Smooth muscle cell (in vitro differentiated cells): ENCODE data around the gene MRFAP1. TPM values are rescaled to one million over a fixed set of nuclear protein-coding genes. Genes with fewer than 3 reads are reported as not detected.

Experiments used
- DNase-seq: peaks from one replicate; lab custom pipeline; 2025; ENCODE audit not compliant: unreplicated experiment; lab: John Stamatoyannopoulos, UW
- H2AFZ ChIP-seq: fragments of 200-600 bp; sonication (generic); 2 replicates; pipeline ENCODE4 v1.6.0; 2016; ENCODE audit warnings: antibody characterized with exemption, low read depth, mild to moderate bottlenecking
- H3F3A ChIP-seq: fragments of 200-600 bp; sonication (generic); 2 replicates; pipeline ENCODE4 v1.6.0; 2017; ENCODE audit warnings: antibody characterized with exemption, low read depth
- H3K27ac ChIP-seq: fragments of 200-600 bp; sonication (generic); 2 replicates; pipeline ENCODE4 v1.5.1; 2016; ENCODE audit warnings: low read depth, mild to moderate bottlenecking
- H3K27me3 ChIP-seq: fragments of 200-600 bp; sonication (generic); 2 replicates; pipeline ENCODE4 v1.6.1; 2016; ENCODE audit warnings: low read depth, mild to moderate bottlenecking
- H3K36me3 ChIP-seq: fragments of 200-600 bp; sonication (generic); 2 replicates; pipeline ENCODE4 v1.5.1; 2016; ENCODE audit warnings: low read depth
- H3K4me1 ChIP-seq: fragments of 200-600 bp; sonication (generic); 2 replicates; pipeline ENCODE4 v1.5.1; 2016; ENCODE audit warnings: low read depth
- H3K4me2 ChIP-seq: fragments of 200-600 bp; sonication (generic); 2 replicates; pipeline ENCODE4 v1.6.0; 2016; ENCODE audit warnings: mild to moderate bottlenecking
- H3K4me3 ChIP-seq: fragments of 200-600 bp; sonication (generic); 2 replicates; pipeline ENCODE4 v1.5.1; 2016; ENCODE audit warnings: mild to moderate bottlenecking
- H3K79me2 ChIP-seq: fragments of 200-600 bp; sonication (generic); 2 replicates; pipeline ENCODE4 v1.6.0; 2016; ENCODE audit warnings: low read depth, mild to moderate bottlenecking
- H3K9ac ChIP-seq: fragments of 200-600 bp; sonication (generic); 2 replicates; pipeline ENCODE4 v1.6.0; 2016; ENCODE audit warnings: low read depth
- H3K9me3 ChIP-seq: fragments of 200-600 bp; sonication (generic); replicated peaks from 2 replicates; pipeline ENCODE4 v1.5.1; 2016; ENCODE audit warnings: low read depth
- H4K20me1 ChIP-seq: fragments of 200-600 bp; sonication (generic); 2 replicates; pipeline ENCODE4 v1.6.0; 2016; ENCODE audit warnings: low read depth
- CTCF ChIP-seq: fragments of 200-600 bp; sonication (generic); IDR thresholded peaks from 2 replicates; pipeline ENCODE4 v1.5.1; 2017; ENCODE audit warnings: borderline replicate concordance, mild to moderate bottlenecking, antibody characterized with exemption; ENCODE audit not compliant: insufficient read depth, poor library complexity, severe bottlenecking
- WGBS: methylation state at CpG from one replicate; pipeline ENCODE4 v1.1.7; 2016; ENCODE audit warnings: low lambda C conversion rate; 5-methylcytosine and 5-hydroxymethylcytosine counted together
- polyA plus RNA-seq: library from polyadenylated mRNA; unstranded; fragments of >200 nt; fragmentation: Nextera tagmentation; extraction: Ambion mirVana; gene quantifications from 2 replicates; pipeline ENCODE4 v1.2.1, GENCODE V29; 2016
- total RNA-seq: library from RNA; depleted of rRNA; stranded (reverse); fragments of >200 nt; gene quantifications from 2 replicates; pipeline ENCODE4 v1.2.3, GENCODE V29; 2014

MRFAP1 gene
- total and polyA plus RNA-seq, 2 experiments from 2014 or later, result 165 to 206 TPM

- H3K4me2 ChIP-seq, result no peak overlapping the region
- H2AFZ ChIP-seq, result no peak overlapping the region
- H3K27me3 ChIP-seq, result no peaks in the 10 kb centered on the region
- H3K27ac ChIP-seq, result no peak overlapping the region
- H4K20me1 ChIP-seq, result no peaks in the 10 kb centered on the region
- no peaks in the 10 kb centered on the region for H3K9me3 ChIP-seq
- no peak overlapping the region for H3K9ac ChIP-seq
- H3K4me3 ChIP-seq, result no peak overlapping the region
- TF ChIP-seq CTCF, result no peak
- H3K4me1 ChIP-seq, result no peaks in the 10 kb centered on the region
- H3F3A ChIP-seq, result no peaks in the 10 kb centered on the region
- H3K79me2 ChIP-seq, result no peaks in the 10 kb centered on the region
- no peak for DNase-seq
- WGBS, result 92% methylated on average over 19 of the region's 19 CpGs
- no peaks in the 10 kb centered on the region for H3K36me3 ChIP-seq
These were observed 21.9 kb upstream of the MRFAP1 start for GRCh38 chr4:6618386-6619115.

- H4K20me1 ChIP-seq, result no peaks in the 10 kb centered on the region
- H3K4me1 ChIP-seq, result no peaks in the 10 kb centered on the region
- H3K4me2 ChIP-seq, result no peak overlapping the region
- H3K36me3 ChIP-seq, result no peaks in the 10 kb centered on the region
- no peak overlapping the region for H2AFZ ChIP-seq
- no peak overlapping the region for H3K4me3 ChIP-seq
- DNase-seq, result no peak
- H3F3A ChIP-seq, result no peaks in the 10 kb centered on the region
- no peaks in the 10 kb centered on the region for H3K9me3 ChIP-seq
- 95% methylated on average over 13 of the region's 13 CpGs for WGBS
- TF ChIP-seq CTCF, result no peak
- H3K9ac ChIP-seq, result no peak overlapping the region
- H3K79me2 ChIP-seq, result no peaks in the 10 kb centered on the region
- H3K27me3 ChIP-seq, result no peaks in the 10 kb centered on the region
- H3K27ac ChIP-seq, result no peak overlapping the region
These were observed 21.4 kb upstream of the MRFAP1 start for GRCh38 chr4:6619116-6619465.

DNA sequence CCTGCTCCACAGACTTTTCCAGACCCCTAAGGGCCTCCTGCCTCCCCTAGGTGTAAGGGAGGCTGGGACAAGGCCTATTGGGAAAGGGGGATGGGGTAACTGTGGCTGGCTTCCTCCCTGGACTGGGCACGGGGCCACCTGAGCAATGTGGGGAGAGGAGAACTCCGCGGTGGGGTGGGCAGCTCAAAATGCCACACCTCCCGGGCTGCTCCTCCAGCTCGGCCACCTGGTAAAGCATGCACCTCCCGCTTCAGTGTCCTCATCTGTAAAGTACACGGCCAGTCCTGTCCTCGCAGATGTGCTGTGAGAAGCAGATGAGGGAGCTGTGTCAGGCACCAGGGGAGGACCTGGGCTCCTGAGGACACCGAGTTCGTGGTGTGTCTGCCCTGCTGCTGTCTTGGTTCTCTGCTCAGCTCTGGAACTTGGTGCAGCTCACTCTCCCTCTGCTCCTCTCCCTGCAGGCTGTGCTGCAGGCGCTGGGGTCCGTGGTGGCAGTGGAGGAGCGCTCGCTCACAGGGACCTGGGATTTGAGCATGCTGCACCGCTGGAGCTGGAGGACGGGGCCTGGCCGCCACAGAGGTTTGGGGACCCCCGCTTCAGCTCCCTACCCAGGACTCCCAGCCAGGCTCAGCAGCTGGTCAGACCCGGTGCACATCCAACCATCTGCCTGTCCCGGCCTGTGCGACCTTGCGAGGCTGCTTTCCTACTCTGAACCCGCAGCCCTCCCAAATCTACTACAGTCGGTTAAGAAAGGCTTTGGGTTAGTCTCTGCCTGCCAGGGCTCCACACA, 20.8 kb upstream of the MRFAP1 start:
- WGBS, result 93% methylated on average over 22 of the region's 24 CpGs
- H3K4me1 ChIP-seq, result no peaks in the 10 kb centered on the region
- no peaks in the 10 kb centered on the region for H4K20me1 ChIP-seq
- TF ChIP-seq CTCF, result no peak
- no peak overlapping the region for H3K27ac ChIP-seq
- H2AFZ ChIP-seq, result no peak overlapping the region
- H3K4me2 ChIP-seq, result no peak overlapping the region
- no peaks in the 10 kb centered on the region for H3F3A ChIP-seq
- DNase-seq, result no peak
- no peaks in the 10 kb centered on the region for H3K36me3 ChIP-seq
- H3K27me3 ChIP-seq, result no peaks in the 10 kb centered on the region
- H3K4me3 ChIP-seq, result no peak overlapping the region
- H3K79me2 ChIP-seq, result no peaks in the 10 kb centered on the region
- no peaks in the 10 kb centered on the region for H3K9me3 ChIP-seq
- no peak overlapping the region for H3K9ac ChIP-seq
